Measurements from ENCODE around the gene LRRC8B.
"Not testable (repeated sequence)": the region's sequence is repeated elsewhere in the genome, so short reads cannot be mapped to it uniquely, and the experiment has no call there.

Gene LRRC8B

GRCh38 chr1:89609781-89610456 is 85.3 kb downstream of the LRRC8B start:
- no peak for DNase-seq

GRCh38 chr1:89610457-89611011 is 85.9 kb downstream of the LRRC8B start:
- no peak for DNase-seq

DNA sequence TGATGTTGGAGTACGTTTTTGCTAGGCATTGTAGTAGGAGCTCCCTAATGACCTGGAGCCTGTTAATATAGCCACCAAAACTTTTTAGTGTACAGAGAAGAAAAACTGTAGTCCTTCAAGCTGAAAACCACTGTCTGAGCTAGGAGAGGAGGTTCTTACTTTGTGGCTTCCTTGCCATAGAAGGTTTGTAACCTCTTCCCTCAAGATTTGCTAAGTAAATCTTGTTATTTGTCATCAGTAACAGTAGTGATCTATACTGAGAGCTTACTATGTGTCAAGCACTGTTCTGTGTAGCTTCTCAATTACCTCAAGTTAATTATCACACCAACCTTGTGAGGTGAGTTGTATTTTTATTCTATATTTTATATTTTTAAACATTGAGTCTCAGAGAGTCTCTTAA is 87.1 kb downstream of the LRRC8B start:
- DNase-seq: no peak

DNA sequence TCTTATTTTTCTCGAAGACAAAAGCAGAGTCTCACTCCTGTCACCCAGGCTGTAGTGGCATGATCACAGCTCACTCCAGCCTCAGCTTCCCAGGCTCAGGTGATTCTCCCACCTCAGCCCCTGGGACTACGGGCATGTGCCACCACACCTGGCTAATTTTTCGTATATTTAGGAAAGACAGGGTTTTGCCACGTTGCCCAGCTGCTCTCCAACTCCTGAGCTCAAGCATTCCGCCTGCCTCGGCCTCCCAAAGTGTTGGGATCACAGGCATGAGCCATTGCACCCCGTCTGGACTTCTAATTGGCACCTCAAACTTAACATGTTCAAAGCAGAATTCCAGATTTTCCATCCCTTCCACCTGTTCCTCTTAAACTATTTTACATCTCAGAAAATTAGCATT is 89.3 kb downstream of the LRRC8B start:
- no peak for DNase-seq

DNA sequence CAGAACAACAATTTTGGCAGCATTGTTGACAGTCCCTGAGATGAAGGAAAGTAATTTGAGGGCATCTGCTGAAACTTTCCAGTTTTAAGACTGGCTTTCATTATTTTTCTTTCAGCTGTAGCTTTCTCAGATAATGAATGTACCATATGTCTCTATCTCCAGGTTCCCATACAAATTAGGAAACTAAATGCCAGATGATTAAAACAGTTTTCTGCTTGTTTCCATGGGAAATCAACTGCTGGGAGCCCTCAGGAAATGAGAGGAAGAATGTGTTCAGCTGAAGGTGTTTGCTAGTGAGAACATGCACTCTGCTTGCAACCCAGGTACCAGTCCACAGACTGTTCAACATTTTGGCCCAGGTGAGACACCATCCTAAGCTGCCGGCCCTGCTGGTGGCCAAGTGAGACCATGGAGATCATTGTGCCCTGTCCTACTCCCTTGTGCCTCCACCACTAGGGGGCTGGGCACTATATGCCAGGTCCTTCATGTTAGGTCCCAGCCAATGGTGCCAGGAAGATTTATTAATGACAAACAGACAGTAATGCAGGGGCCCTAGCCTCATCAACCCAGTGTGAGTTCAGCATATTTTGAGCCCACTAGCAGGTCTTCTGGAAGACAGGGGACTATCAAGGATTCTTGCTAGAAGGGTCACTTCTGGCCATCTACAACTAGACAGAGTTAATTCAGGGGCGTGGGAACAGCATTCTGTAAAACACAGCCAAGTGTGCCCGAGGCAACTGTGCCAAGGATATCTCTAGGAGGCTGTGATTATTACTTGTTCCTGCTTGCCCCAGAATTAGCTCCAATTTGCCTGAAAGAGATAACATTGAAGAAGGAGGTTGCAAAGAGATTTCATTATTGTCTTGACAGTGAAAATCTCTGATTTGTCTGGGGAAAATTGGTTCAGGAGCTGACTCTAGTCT is 91.3 kb downstream of the LRRC8B start:
- peak; percentile 17 for DNase-seq

DNA sequence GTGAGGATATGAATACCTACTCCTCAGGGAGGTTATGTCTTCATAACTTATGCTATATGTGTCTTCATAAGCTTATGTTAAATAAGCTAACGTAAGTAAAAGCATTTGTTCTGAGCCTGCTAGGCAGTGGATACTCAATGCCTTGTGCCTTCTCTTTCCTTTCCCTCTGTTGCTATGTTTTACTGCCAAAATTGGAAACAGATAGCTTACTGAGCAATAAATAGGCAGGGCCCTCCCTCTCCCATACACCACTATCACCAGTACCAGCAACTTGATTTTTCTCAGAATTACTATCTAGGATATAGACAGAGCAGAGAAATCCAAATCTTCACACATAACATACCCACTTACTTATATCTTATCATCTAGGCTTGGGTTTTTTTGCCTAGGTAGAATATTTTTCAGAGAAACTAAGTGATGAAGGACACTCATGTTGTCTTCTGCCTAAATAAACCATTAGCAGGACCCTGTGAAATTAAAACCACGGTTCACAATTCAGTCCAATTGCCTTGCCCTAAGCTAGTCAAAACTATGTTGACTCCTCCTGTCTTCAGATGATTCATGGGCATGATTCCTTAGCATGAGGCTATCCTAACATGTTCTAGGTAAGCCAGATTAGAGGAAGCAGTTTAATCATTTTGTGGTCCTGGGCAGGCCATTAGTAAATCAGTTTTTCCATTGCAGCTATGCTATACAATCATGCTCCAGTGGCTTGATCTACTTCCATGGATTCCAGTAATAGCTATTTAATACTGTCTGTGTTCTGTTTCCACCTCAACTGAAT is 92.4 kb downstream of the LRRC8B start:
- DNase-seq: no peak

- peak; percentile 25 for DNase-seq
Observed at GRCh38 chr1:89620664-89621063, 96.0 kb downstream of the LRRC8B start.

DNA sequence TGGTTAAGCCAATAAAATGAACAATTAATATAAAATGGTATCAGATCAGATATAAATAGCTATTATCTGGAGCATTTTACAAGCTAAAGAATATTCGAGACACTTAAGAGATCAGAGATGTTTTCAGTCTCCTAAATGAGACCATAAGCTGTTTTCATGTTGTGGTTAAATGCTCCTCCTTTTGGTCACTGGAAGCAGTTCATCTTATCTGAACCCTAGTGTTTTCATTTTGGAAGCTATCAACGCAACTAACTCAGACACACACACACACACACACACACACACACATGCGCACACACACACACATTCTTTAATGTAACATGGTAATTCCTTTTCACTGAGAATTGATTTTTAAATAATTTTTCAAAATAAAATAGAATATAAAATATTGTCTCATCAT is 98.3 kb downstream of the LRRC8B start:
- DNase-seq: peak; percentile 74

- no peak for DNase-seq
Observed at GRCh38 chr1:89624314-89624713, 99.7 kb downstream of the LRRC8B start.

DNA sequence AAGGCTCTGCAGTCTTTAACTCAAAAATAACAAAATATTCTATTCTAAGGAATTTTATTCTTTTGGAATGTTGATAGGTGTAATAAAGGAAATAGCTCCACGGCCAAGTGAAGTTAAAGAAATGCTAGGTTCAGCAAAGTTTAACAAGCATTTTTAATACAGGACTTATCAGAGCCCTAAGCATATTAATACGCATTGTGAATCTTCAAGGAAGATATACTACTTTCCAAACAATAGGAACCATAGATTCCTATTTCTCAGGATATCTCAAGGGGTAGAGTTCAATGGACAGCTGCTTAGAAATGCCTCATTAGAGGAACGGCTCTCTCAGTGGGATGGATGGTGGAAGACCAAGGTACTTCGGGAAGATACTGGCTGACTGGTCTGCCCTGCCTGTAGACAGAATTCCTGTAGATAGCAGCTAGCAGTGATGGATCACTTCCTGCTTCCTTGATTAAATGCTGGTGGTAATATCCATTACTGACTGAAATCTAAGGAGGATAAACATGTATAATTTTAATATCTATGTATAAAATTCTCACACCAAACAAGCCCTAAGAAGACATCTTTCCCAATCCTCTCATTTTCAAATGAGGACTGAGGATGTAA is 100.2 kb downstream of the LRRC8B start:
- DNase-seq: no peak

GRCh38 chr1:89627596-89627962 is 103.0 kb downstream of the LRRC8B start:
- no peak for DNase-seq

DNA sequence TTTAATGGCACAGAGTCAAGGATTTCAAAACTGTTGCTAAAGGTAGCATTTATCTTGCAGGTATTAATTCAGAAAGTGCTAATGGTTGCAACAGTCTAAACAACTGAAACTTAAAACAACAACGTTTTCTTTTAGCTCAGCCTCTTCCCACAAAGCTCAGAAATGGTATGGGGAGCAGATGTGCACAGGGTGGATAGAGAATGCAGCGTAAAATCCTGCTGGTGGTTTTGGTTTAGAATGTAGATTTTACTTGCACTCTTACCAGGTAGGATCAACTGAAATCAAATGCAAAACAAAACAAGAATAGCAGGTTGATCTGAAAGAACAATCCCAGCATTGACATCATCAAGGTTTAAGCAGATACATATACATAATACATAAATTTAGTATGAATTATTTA is 104.5 kb downstream of the LRRC8B start:
- DNase-seq: no peak

DNA sequence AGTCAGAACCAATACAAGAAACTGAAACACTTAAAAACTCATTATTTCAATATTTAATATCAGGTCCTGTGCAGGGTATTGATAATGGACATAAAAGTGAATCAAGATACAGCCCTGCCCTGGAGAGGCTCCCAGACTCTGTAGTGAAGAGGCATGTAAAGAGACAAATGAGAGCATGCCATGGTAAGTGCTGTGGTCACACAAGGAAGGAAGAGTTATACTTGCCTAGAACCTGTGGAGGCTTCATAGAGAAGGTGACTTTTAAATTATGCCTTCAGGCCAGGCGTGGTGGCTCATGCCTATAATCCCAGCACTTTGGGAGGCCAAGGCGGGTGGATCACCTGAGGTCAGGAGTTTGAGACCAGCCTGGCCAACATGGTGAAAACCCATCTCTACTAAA is 105.0 kb downstream of the LRRC8B start:
- DNase-seq: not testable (repeated sequence)

DNA sequence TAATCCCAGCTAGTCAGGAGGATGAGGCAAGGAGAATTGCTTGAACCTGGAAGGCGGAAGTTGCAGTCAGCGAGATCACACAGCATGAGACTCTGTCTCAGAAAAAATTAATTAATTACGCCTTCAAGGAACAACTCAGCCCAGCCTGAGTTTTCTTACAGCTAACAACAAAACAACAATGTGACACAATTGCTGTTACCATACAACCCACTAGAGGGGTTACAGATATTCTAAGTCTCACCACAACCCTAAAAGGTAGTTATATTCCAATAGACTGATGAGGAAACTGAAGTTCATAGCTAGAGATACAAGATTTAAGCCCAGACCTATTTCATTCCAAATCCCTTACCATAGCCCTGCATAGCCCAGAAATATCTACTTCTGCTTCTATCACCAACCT is 105.4 kb downstream of the LRRC8B start:
- peak; percentile 13 for DNase-seq

GRCh38 chr1:89631816-89632656 is 107.4 kb downstream of the LRRC8B start:
- DNase-seq: no peak

DNA sequence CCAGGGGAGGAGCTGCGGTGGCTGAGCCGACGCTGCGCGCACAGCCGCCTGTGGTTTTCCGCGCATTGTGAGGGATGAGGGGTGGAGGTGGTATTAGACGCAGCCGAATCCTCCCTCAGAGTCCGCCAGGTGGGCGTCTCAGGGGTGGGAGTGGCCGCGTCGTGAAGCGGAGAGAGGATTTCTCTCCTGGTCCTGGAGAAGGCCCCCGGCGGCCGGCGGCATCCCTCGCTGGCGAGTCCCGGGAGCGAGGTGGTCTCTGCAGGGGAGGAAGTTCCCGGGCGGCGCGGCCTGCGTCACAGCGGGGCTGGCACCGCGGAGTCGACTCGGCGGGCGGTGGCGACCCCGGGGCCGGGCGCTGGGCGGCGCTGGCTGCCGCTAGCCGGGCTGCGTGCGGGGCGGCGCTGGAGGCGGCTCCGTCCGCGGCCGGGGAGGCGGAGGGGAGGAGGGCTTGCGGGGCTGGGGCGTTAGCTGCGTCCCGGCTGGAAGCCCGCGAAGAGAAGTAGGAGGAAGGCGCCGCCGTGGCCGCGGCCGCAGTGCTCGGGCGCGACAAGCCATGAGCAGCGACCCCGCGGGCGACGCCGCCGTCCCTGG is 108.1 kb downstream of the LRRC8B start, which contains the start of gene LRRC8C:
LRRC8C (plus strand) TSS at position 464 of the 591 bp plus-strand sequence. CDS start 53,354 bp downstream, outside the sequence.
- DNase-seq: peak; percentile 87

GRCh38 chr1:89633248-89633799 is 108.7 kb downstream of the LRRC8B start:
- peak; percentile 73 for DNase-seq

DNA sequence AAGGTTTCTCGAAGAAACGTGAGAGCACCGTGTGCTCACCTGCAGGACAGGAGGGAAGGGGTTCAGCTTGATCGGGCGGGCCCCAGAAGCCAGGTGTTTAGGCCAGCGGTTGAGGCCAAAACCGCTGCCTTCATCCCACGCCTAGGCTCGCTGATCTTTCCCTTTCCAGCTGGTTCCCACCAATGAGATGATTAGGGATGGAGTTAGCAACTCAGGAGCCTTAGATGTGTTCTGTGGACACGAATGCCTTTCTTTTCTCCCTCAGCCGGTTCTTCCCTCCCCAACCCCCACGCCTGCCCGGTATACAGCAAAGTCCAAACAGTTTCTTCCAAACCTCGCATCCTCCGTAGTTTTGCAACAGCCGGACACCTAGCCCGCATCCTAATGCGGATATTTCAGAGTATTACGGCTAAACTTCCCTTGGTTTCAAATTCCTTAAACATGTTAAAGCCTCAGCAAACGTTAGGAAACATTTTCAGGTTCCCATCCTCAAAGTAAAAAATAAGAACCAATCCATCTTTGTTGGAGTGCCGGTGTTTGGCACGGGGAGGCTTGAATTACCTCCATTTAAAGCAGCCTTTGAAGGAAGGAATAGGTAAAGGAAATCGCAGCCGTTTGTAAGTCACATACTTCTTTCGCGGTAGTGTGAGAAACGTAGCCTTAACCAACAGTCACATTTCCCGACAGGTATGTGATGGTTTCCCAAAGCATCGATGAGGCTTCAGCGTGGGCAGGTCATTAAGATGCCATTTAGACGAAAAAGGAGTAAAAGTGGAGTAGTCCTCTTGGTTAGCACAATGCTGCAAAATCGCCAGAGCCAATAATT is 109.4 kb downstream of the LRRC8B start:
- DNase-seq: no peak

- no peak for DNase-seq
Observed at GRCh38 chr1:89635825-89636815, 111.5 kb downstream of the LRRC8B start.

All from OCI-M1 (cell line).